SU-DHL-6 (cell line): Measurements from ENCODE around the gene UMAD1.

Experiments
- H2AFZ ChIP-seq: fragments of 200-600 bp; sonication (generic); 2 replicates; pipeline ENCODE4 v1.6.1; 2014; ENCODE audit warnings: low read depth, mild to moderate bottlenecking, moderate library complexity, mixed read lengths, antibody characterized with exemption, low read length; ENCODE audit not compliant: severe bottlenecking
- H3F3A ChIP-seq: fragments of 200-600 bp; shearing (Covaris generic); 2 replicates; pipeline ENCODE4 v1.6.0; 2016; ENCODE audit warnings: antibody characterized with exemption, mild to moderate bottlenecking; ENCODE audit not compliant: insufficient read depth
- H3K27ac ChIP-seq: fragments of 200-600 bp; sonication (generic); 2 replicates; pipeline ENCODE4 v1.5.1; 2016; ENCODE audit warnings: low read depth, mild to moderate bottlenecking, low read length, moderate library complexity, mixed read lengths
- H3K27me3 ChIP-seq: fragments of 200-600 bp; sonication (generic), shearing (Covaris generic); 2 replicates; pipeline ENCODE4 v1.6.0; 2014; ENCODE audit warnings: mild to moderate bottlenecking, low read length
- H3K36me3 ChIP-seq: fragments of 200-600 bp; sonication (generic); 2 replicates; pipeline ENCODE4 v1.6.1; 2014; ENCODE audit warnings: mild to moderate bottlenecking, low read length, mixed read lengths
- H3K4me2 ChIP-seq: fragments of 300-600, 200-600 bp; shearing (Covaris generic), sonication (generic); 2 replicates; pipeline ENCODE4 v1.6.0; 2014; ENCODE audit warnings: low read length, low read depth, mild to moderate bottlenecking; ENCODE audit not compliant: poor library complexity, severe bottlenecking
- H3K4me3 ChIP-seq: fragments of 200-600 bp; sonication (generic); 2 replicates; pipeline ENCODE4 v1.5.1; 2014; ENCODE audit warnings: antibody characterized with exemption, low read length, mild to moderate bottlenecking, mixed read lengths; ENCODE audit not compliant: insufficient read depth, poor library complexity, severe bottlenecking
- H3K79me2 ChIP-seq: fragments of 200-600 bp; sonication (generic); 2 replicates; pipeline ENCODE4 v1.6.1; 2014; ENCODE audit warnings: mild to moderate bottlenecking, low read length, moderate library complexity; ENCODE audit not compliant: insufficient read depth
- H3K9ac ChIP-seq: fragments of 200-600 bp; sonication (generic); 2 replicates; pipeline ENCODE4 v1.7.0; 2014; ENCODE audit warnings: mild to moderate bottlenecking, low read length
- H3K9me2 ChIP-seq: fragments of 200-600 bp; sonication (generic); replicated peaks from 2 replicates; pipeline ENCODE4 v1.6.1; 2014; ENCODE audit warnings: low read length; ENCODE audit not compliant: insufficient read depth
- H3K9me3 ChIP-seq: fragments of 200-600 bp; sonication (generic); 2 replicates; pipeline ENCODE4 v1.6.1; 2014; ENCODE audit warnings: low read length, mixed read lengths; ENCODE audit not compliant: insufficient read depth
- H4K20me1 ChIP-seq: fragments of 200-600 bp; sonication (generic); 2 replicates; pipeline ENCODE4 v1.6.1; 2014; ENCODE audit warnings: low read depth, mild to moderate bottlenecking, antibody characterized with exemption, low read length, moderate library complexity, mixed read lengths
- CTCF ChIP-seq: fragments of 200-600 bp; sonication (generic); IDR thresholded peaks from one replicate; pipeline ENCODE4 v1.5.1; 2017; ENCODE audit warnings: antibody characterized with exemption, mild to moderate bottlenecking, low read length, moderate library complexity; ENCODE audit not compliant: insufficient read depth, poor library complexity, severe bottlenecking
- EZH2phosphoT487 ChIP-seq: fragments of 200-600 bp; sonication (generic), shearing (Covaris generic); conservative IDR thresholded peaks from 2 replicates; pipeline ENCODE4 v1.6.1; 2018; ENCODE audit warnings: mild to moderate bottlenecking, antibody characterized with exemption, low read length, moderate library complexity, mixed read lengths

Gene UMAD1

GRCh38 chr7:7897509-7897908 lies 257.0 kb downstream of the UMAD1 start:
- no peaks in the 10 kb centered on the region for H3K79me2 ChIP-seq
- no peaks in the 10 kb centered on the region for H3K27me3 ChIP-seq
- H3K4me2 ChIP-seq = no peak overlapping the region
- TF ChIP-seq EZH2phosphoT487 (no peak), CTCF (no peak)
- H3F3A ChIP-seq = no peaks in the 10 kb centered on the region
- H3K4me3 ChIP-seq = no peak overlapping the region
- no peak overlapping the region for H2AFZ ChIP-seq
- H3K9me3 ChIP-seq = no peaks in the 10 kb centered on the region
- H3K9me2 ChIP-seq = no peaks in the 10 kb centered on the region
- no peak overlapping the region for H3K9ac ChIP-seq
- H3K36me3 ChIP-seq = no peaks in the 10 kb centered on the region
- no peak overlapping the region for H3K27ac ChIP-seq
- no peaks in the 10 kb centered on the region for H4K20me1 ChIP-seq

- no peaks in the 10 kb centered on the region for H3K9me3 ChIP-seq
- H2AFZ ChIP-seq = no peak overlapping the region
- H3K9ac ChIP-seq = no peak overlapping the region
- H3K4me3 ChIP-seq = no peak overlapping the region
- no peaks in the 10 kb centered on the region for H3F3A ChIP-seq
- H3K27ac ChIP-seq = no peak overlapping the region
- TF ChIP-seq CTCF (no peak), EZH2phosphoT487 (no peak)
- H3K4me2 ChIP-seq = no peak overlapping the region
- no peaks in the 10 kb centered on the region for H3K9me2 ChIP-seq
- no peaks in the 10 kb centered on the region for H3K27me3 ChIP-seq
- no peaks in the 10 kb centered on the region for H3K79me2 ChIP-seq
- no peaks in the 10 kb centered on the region for H4K20me1 ChIP-seq
- H3K36me3 ChIP-seq = no peaks in the 10 kb centered on the region
These were observed 257.5 kb downstream of the UMAD1 start for GRCh38 chr7:7897949-7898515.

GRCh38 chr7:7902845-7903244 lies 262.3 kb downstream of the UMAD1 start:
- H2AFZ ChIP-seq = no peak overlapping the region
- H3K9me3 ChIP-seq = no peaks in the 10 kb centered on the region

More at GRCh38 chr7:7902845-7903244, 262.3 kb downstream of the UMAD1 start:
- Histone ChIP-seq H3K27me3 (no peaks in the 10 kb centered on the region), H3F3A (no peaks in the 10 kb centered on the region), H3K9me2 (no peaks in the 10 kb centered on the region), H3K9ac (no peak overlapping the region), H3K4me3 (no peak overlapping the region), H3K36me3 (no peaks in the 10 kb centered on the region; the same call in 1 of the 2 replicates), H3K27ac (no peak overlapping the region), H3K79me2 (no peaks in the 10 kb centered on the region), H3K4me2 (no peak overlapping the region), H4K20me1 (no peaks in the 10 kb centered on the region)
- TF ChIP-seq CTCF (no peak), EZH2phosphoT487 (no peak)
